Muscle of leg (tissue), 9 donors: ENCODE measurements around the gene DECR2. TPM values are rescaled to one million over a fixed set of nuclear protein-coding genes. Genes with fewer than 3 reads are reported as not detected.

ENCODE experiments used
- polyA plus RNA-seq, 8 donors: library from polyadenylated mRNA; unstranded; fragments of 120-200 nt; gene quantifications; one replicate each; pipeline versions ENCODE4 v1.2.1 to v1.2.3, GENCODE V29; 2013; ENCODE audit warnings: inconsistent platforms in 1 of 8, low replicate concordance in 1 of 8; ENCODE audit not compliant: insufficient read length in 8 of 8, insufficient read depth in 1 of 8
- total RNA-seq: library from RNA; stranded (reverse); fragments of 120-200 nt; gene quantifications from one replicate; pipeline ENCODE4 v1.2.4, GENCODE V29; 2013

DECR2 gene
- total and polyA plus RNA-seq, 9 donors = 8.4 to 20.6 (median 13.0) TPM

Other genes starting within 250 kb of the DECR2 start
- 0.93 TPM for gene HBZ, start 249.2 kb upstream of the DECR2 start, total RNA-seq
- gene HBZ, start 249.2 kb upstream of the DECR2 start, polyA plus RNA-seq = 10 to 100 TPM in 2 of 8 donors, 1 to 10 TPM in 6; 2.2 to 16.3 (median 7.5) TPM
- 15.2 TPM for gene HBM, start 235.9 kb upstream of the DECR2 start, total RNA-seq
- gene HBM, start 235.9 kb upstream of the DECR2 start, polyA plus RNA-seq = 10 to 100 TPM in 6 of 8 donors, 1 to 10 TPM in 2; 4.3 to 28.0 (median 15.1) TPM
- gene HBA2, start 229.0 kb upstream of the DECR2 start, total RNA-seq = 926 TPM
- over 10,000 TPM in 2 of 8 donors, 1,000 to 10,000 TPM in 6; 2,138 to 10,285 (median 6,265) TPM for gene HBA2, start 229.0 kb upstream of the DECR2 start, polyA plus RNA-seq
- gene HBA1, start 225.2 kb upstream of the DECR2 start, total RNA-seq = 387 TPM
- gene HBA1, start 225.2 kb upstream of the DECR2 start, polyA plus RNA-seq = 1,000 to 10,000 TPM; 1,237 to 7,147 (median 3,734) TPM
- gene HBQ1, start 221.4 kb upstream of the DECR2 start, total RNA-seq = 2.5 TPM
- gene HBQ1, start 221.4 kb upstream of the DECR2 start, polyA plus RNA-seq = 1 to 10 TPM in 6 of 8 donors, under 1 TPM in 2; 0.85 to 3.2 (median 1.9) TPM
- gene LUC7L, start 172.4 kb upstream of the DECR2 start, total RNA-seq = 67.3 TPM
- 10 to 100 TPM; 59.1 to 89.4 (median 69.7) TPM for gene LUC7L, start 172.4 kb upstream of the DECR2 start, polyA plus RNA-seq
- 26.9 TPM for gene FAM234A, start 167.1 kb upstream of the DECR2 start, total RNA-seq
- gene FAM234A, start 167.1 kb upstream of the DECR2 start, polyA plus RNA-seq = 10 to 100 TPM; 38.1 to 49.5 (median 44.6) TPM
- 1.2 TPM for gene RGS11, start 125.9 kb upstream of the DECR2 start, total RNA-seq
- gene RGS11, start 125.9 kb upstream of the DECR2 start, polyA plus RNA-seq = 1 to 10 TPM in 6 of 8 donors, under 1 TPM in 2; 0.92 to 3.1 (median 1.6) TPM
- 1.0 TPM for gene ARHGDIG, start 121.3 kb upstream of the DECR2 start, total RNA-seq
- gene ARHGDIG, start 121.3 kb upstream of the DECR2 start, polyA plus RNA-seq = 1 to 10 TPM in 2 of 8 donors, under 1 TPM in 6; 0.30 to 2.4 (median 0.63) TPM
- gene PDIA2, start 118.7 kb upstream of the DECR2 start, total RNA-seq = 0.84 TPM
- 1 to 10 TPM in 1 of 8 donors, under 1 TPM in 7; 0.46 to 1.8 (median 0.60) TPM for gene PDIA2, start 118.7 kb upstream of the DECR2 start, polyA plus RNA-seq
- gene AXIN1, start 49.2 kb upstream of the DECR2 start, total RNA-seq = 14.5 TPM
- 10 to 100 TPM; 11.5 to 19.2 (median 14.2) TPM for gene AXIN1, start 49.2 kb upstream of the DECR2 start, polyA plus RNA-seq
- 46.1 TPM for gene MRPL28, start 31.3 kb upstream of the DECR2 start, total RNA-seq
- 10 to 100 TPM; 48.4 to 52.6 (median 50.0) TPM for gene MRPL28, start 31.3 kb upstream of the DECR2 start, polyA plus RNA-seq
- gene PGAP6, start 19.9 kb upstream of the DECR2 start, total RNA-seq = 16.3 TPM
- 10 to 100 TPM; 23.3 to 38.2 (median 29.3) TPM for gene PGAP6, start 19.9 kb upstream of the DECR2 start, polyA plus RNA-seq
- 53.5 TPM for gene NME4, start 4.7 kb upstream of the DECR2 start, total RNA-seq
- 100 to 1,000 TPM in 3 of 8 donors, 10 to 100 TPM in 5; 70.9 to 115 (median 97.2) TPM for gene NME4, start 4.7 kb upstream of the DECR2 start, polyA plus RNA-seq
- gene RAB11FIP3, start 23.8 kb downstream of the DECR2 start, total RNA-seq = 13.9 TPM
- gene RAB11FIP3, start 23.8 kb downstream of the DECR2 start, polyA plus RNA-seq = 10 to 100 TPM; 26.5 to 35.8 (median 29.8) TPM
- gene CAPN15, start 125.8 kb downstream of the DECR2 start, total RNA-seq = 17.2 TPM
- gene CAPN15, start 125.8 kb downstream of the DECR2 start, polyA plus RNA-seq = 10 to 100 TPM; 20.0 to 36.7 (median 30.5) TPM
- gene PRR35, start 158.5 kb downstream of the DECR2 start, total RNA-seq = 0.13 TPM
- under 1 TPM in 7 of 8 donors, not detected in 1; 0.07 to 0.30 (median 0.13) TPM for gene PRR35, start 158.5 kb downstream of the DECR2 start, polyA plus RNA-seq
- gene NHLRC4, start 165.1 kb downstream of the DECR2 start, total RNA-seq = 1.5 TPM
- gene NHLRC4, start 165.1 kb downstream of the DECR2 start, polyA plus RNA-seq = 1 to 10 TPM; 1.3 to 1.8 (median 1.5) TPM
- gene PIGQ, start 168.1 kb downstream of the DECR2 start, total RNA-seq = 12.2 TPM
- 10 to 100 TPM; 14.1 to 23.2 (median 19.2) TPM for gene PIGQ, start 168.1 kb downstream of the DECR2 start, polyA plus RNA-seq
- gene RAB40C, start 188.2 kb downstream of the DECR2 start, total RNA-seq = 9.4 TPM
- 10 to 100 TPM; 10.3 to 15.4 (median 13.2) TPM for gene RAB40C, start 188.2 kb downstream of the DECR2 start, polyA plus RNA-seq
- 0.22 TPM for gene WFIKKN1, start 229.1 kb downstream of the DECR2 start, total RNA-seq
- gene WFIKKN1, start 229.1 kb downstream of the DECR2 start, polyA plus RNA-seq = under 1 TPM; 0.12 to 0.82 (median 0.39) TPM
- gene METTL26, start 234.4 kb downstream of the DECR2 start, total RNA-seq = 47.9 TPM
- 10 to 100 TPM; 39.3 to 59.1 (median 42.5) TPM for gene METTL26, start 234.4 kb downstream of the DECR2 start, polyA plus RNA-seq
- 18.6 TPM for gene MCRIP2, start 239.9 kb downstream of the DECR2 start, total RNA-seq
- gene MCRIP2, start 239.9 kb downstream of the DECR2 start, polyA plus RNA-seq = 10 to 100 TPM in 4 of 8 donors, 1 to 10 TPM in 4; 7.7 to 16.8 (median 10.8) TPM
- gene WDR90, start 247.5 kb downstream of the DECR2 start, total RNA-seq = 12.3 TPM
- gene WDR90, start 247.5 kb downstream of the DECR2 start, polyA plus RNA-seq = 10 to 100 TPM; 10.6 to 30.5 (median 20.3) TPM